ENCODE data around the gene C10orf71.

Gene C10orf71

DNA sequence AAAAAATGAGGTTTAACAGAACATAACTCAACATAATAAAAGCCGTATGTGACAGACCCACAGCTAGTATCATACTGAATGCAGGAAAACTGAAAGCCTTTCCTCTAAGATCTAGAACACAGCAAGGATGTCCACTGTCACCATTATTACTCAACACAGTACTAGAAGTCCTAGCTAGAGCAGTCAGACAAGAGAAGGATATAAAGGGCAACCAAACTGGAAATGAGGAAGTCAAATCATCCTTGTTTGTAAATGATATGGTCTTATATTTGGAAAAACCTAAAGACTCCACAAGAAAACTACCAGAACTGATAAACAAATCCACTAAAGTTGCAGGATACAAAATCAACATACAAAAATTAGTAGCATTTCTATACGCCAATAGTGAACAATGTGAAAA, 45.9 kb downstream of the C10orf71 start:
- no peak for DNase-seq

GRCh38 chr10:49347342-49347741, 48.4 kb downstream of the C10orf71 start:
- no peak for DNase-seq

GRCh38 chr10:49347827-49348226, 48.9 kb downstream of the C10orf71 start:
- DNase-seq = no peak

- DNase-seq = no peak
Observed at GRCh38 chr10:49348593-49348992, 49.6 kb downstream of the C10orf71 start.

DNA sequence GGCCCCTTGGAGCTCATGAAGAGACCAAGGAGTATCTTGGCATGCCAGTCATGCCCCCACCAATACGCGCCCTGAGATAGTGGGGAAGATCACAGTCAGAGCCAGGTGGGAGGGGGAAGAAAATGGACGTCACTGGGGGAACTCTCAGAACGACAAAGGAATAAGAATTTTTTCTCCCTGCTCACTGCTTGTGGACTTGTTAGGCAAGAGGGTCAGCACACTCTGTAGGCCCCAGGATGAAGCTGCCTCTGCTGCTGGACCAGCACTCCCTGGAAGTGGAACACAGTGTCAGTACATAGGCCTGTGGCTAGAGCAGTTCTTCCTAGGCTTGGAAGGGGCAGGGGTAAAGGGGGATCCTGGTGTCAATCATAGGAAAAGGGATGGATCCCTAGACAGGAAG, 50.4 kb downstream of the C10orf71 start:
- DNase-seq = no peak

- no peak for DNase-seq
Observed at GRCh38 chr10:49350138-49350537, 51.2 kb downstream of the C10orf71 start.

DNA sequence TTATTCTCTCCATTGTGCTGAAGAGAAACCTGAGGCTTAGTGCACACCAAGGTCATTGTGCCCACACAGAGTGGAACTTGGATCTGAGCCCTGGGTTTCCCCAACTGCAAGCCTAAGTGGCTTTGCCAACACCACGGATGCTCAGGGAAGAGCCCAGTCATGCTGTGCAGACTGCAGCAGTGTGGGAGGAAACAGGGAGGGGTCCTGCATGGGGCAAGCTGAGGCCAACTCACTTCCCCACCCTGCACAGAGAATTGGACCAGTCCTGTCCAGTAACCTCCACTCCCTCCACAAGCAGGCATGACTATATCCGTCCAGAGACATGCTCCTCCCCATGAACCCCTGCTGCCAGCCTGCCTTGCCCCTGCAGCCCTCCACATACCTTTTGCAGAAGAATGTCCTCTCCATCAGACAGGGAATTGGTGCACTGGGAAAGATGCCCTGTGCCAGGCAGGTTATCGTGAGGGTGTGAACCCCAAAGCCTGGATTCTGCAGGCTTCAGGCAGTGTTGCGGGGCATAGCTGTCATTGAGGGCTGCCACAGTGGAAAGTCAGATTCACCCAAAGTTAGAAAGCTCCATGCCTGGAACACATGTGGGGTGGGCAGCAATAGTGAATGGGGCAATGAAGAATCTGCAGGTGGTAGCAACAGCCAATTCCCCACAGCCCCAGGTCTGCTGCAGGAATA, 52.0 kb downstream of the C10orf71 start:
- no peak for DNase-seq

- DNase-seq = no peak
Observed at GRCh38 chr10:49351669-49352068, 52.7 kb downstream of the C10orf71 start.

DNA sequence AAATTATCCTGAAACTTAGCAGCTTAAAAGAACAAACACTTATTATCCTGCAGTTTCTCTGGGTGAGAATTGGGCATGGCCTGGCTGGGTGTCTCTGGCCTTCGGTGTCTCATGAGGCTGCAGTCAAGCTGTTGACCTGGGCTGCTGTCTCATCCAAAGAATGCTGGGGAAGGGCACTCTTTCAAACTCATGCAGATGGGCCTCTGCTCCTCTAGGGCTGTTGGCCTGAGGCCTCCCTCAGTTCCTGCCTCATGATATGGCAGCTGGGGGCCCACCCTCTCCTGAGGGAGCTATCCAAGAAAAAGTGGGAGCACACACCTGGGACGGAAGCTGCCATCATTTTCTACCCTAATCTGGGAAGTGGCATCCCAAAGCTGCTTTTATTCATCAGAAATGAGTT, 53.4 kb downstream of the C10orf71 start:
- no peak for DNase-seq

- no peak for DNase-seq
Observed at GRCh38 chr10:49353026-49353894, 54.3 kb downstream of the C10orf71 start.

DNA sequence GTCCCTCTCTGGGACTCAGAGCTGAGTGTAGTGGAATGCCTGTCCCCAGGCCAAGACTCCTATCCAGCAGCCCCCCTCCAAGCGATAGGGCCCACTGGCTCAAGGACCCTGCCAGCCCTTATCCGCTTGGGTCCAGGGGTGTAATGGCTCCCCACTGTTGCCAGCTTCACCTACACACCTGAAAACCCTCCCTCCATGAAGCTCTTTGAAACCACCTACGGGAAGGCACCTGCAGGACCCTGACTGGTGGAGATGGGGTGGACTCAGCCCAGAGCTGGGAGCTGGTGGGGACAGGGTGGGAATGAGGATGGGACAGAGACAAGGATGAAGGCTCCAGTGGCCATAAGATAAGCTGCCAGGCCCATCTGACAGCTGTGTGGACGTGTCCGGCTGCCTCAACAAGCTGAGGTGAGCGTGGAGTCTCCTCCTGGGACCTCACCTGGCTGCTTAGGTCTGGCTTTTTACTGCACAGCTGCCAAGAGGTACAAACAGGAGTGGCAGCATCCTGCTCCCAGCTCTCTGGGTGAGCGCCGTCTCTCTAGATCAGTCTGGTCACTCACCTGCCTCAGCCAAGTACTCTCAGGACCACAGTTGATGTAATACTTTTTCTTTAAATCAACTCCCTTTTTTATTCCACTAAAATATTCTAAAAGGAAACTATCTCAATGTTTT, 55.1 kb downstream of the C10orf71 start:
- DNase-seq = no peak

DNA sequence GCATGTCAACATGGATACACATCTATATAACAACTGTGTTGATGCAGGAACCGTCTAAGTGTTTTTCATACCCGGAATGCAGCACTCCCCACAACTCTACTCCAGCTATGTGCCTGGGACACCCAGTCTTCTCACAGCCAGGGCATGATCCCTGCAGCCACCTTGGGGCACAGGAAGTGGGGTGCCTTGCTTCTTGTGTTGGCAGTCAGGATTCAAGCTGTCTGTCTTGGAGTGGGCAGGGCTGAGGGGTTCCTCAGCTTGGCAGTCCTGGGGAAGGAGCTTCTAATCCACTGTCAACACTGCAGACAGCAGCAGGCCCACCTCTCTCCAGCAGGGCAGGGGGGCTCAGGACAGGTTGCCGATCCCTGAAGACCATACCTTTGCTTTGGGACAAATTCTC, 55.6 kb downstream of the C10orf71 start:
- no peak for DNase-seq

DNA sequence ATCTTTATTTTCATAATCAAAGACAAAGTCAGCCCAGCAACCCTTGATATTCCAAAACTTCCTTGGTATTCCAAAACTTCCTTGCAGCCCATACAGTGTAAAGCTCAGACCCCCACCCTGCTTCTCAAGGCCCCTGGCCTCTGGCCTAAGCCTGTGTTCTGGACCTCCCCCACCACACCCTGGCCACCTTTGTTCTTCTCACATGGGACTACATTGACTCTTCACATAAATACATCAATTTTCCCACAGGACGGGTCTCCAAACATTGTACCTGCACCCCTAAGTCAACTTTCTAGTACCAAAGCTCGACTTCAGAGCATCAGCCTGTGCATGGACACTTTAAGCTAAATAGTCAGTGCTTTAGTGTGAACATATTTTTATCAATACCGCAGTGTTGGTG, 56.3 kb downstream of the C10orf71 start:
- no peak for DNase-seq

GRCh38 chr10:49356181-49356580, 57.2 kb downstream of the C10orf71 start:
- DNase-seq = no peak

GRCh38 chr10:49356944-49357343, 58.0 kb downstream of the C10orf71 start:
- DNase-seq = no peak

GRCh38 chr10:49357910-49358309, 58.9 kb downstream of the C10orf71 start:
- DNase-seq = no peak

GRCh38 chr10:49359349-49360270, 60.6 kb downstream of the C10orf71 start:
- DNase-seq = no peak

DNA sequence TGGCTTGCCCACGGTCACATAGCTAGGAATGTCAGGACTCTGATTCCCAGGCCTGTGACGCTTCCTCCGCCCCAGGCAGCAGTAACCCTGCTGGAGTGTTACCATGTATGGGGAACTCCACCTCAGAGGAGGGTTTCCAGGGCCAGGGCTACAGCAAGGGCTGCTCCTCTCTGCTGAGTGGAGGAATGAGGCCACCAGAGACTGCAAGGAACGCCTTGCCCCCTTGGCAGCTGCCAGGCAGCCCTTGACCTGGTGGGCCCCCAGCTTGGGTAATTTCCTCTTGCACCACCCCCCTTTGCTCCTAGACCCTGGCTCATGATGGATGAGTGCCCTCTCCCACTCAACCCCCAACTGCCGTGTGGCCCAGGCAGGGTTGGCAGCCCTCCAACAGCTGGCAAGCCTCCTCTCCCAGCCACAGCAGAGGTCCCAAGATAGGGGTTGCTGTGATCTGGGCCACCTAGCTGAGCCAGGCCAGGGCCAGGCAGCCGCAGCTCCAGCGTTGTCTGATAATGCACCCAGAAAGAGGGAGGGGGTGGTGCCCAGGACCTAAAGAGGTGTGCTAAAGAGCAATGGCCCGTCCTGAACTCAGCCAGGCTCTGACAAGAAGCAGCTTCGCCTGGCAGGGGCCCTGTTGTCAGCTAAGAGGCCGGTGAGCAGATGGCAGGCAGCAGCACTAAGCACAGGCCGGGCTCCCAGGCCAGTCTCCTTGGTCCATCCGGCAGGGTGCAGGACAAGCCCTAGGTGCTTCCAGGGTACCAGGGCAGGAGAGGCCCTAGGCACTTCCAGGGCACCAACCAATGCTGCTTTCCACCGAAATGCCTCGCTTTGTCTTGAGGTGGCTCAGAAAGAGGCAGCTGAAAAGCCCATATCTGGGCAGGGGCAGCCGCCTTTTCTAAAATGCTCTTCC, 61.6 kb downstream of the C10orf71 start:
- DNase-seq = no peak

DNA sequence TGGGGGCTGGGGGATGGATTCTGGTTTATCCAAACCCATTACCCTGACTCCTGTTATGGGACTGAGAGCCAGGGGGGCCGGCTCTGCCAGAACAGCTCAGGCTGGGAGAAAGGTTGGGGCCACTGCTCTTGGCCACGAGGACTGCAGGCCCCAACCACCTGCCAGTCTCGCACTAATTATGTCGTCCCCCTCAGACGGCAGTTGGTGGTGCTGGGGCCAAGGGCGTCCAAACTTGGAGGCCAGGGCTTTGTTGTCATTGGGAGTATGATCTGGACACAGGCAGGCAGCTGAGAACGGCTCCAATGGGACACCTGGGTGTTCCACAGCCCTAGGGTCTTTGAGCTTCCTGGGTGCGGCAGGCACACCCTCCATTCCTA, 62.2 kb downstream of the C10orf71 start:
- no peak for DNase-seq

DNA sequence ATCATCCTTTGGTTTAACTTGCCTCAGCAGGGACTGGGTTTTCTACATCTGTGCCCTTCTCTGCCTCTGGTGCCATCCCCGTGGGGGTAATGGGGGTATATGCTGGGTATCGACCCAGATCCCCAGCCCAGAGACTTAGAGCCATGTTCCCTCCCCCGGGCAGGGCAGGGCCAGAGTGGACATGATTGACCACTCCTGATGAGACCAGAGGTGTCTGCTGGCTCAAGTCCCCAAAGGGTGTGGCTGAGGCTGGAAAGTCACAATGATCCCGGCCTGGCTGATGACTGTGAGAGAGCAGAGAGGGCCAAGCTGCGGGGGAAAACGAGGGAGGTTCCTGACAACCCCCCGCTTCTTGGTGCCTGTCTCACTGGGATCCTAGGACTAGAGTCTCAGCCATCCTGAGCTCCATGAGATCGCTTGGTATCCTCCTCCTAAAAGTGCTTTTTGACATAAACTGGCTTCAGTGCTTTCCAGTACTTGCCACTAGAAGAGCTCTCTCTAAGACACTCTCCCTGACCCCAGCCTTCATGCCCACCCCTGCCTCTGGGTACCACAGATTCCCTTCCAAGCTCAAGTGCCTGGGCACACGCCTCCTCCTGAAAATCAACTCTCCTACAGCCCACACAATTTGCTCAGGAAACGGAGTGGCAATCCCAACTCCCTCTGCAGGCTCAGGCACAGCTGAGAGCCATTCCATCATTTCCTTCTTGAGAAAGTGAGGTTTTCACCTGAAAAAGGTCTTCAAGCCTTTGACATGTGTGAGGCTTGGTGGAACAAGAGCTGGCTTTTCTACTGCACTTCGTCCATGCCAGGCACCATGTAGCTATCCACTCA, 63.0 kb downstream of the C10orf71 start:
- DNase-seq = no peak
